ENCODE results near the gene SLC11A2.

The SLC11A2 gene

DNA sequence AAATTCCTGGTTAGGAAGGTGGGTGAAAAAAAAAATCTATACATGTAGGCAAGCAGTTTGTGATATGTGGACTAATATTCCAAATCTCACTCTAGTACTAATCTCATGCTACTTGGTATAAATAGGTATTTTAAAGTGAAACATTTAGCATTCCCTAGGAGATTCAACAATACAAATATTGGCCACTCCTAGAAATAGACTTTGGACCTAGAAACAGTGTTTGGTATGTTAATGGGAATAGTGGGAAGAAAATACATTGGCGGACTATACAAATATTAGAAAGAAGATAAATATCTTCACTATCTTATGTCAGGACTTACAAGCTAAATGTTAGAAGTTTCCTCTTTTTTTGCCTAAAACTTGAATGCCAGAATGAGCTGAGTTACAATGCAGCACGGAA lies 45.6 kb downstream of the SLC11A2 start:
- ATAC-seq = no peak
- TF ChIP-seq, protein P1, sequence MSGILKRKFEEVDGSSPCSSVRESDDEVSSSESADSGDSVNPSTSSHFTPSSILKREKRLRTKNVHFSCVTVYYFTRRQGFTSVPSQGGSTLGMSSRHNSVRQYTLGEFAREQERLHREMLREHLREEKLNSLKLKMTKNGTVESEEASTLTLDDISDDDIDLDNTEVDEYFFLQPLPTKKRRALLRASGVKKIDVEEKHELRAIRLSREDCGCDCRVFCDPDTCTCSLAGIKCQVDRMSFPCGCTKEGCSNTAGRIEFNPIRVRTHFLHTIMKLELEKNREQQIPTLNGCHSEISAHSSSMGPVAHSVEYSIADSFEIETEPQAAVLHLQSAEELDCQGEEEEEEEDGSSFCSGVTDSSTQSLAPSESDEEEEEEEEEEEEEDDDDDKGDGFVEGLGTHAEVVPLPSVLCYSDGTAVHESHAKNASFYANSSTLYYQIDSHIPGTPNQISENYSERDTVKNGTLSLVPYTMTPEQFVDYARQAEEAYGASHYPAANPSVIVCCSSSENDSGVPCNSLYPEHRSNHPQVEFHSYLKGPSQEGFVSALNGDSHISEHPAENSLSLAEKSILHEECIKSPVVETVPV (CRISPR knock-in tag; IDR thresholded peaks at IDR 0.05) = no peak
- no peak for TF ChIP-seq ZFP30 (CRISPR knock-in tag; IDR thresholded peaks at IDR 0.05)
- TF ChIP-seq CSDC2 (CRISPR knock-in tag; IDR thresholded peaks at IDR 0.05) = no peak
- no peak for TF ChIP-seq ZC3H10 (CRISPR knock-in tag; IDR thresholded peaks at IDR 0.05)
- TF ChIP-seq ISL1 (CRISPR knock-in tag; IDR thresholded peaks at IDR 0.05) = no peak
- TF ChIP-seq, protein P2, sequence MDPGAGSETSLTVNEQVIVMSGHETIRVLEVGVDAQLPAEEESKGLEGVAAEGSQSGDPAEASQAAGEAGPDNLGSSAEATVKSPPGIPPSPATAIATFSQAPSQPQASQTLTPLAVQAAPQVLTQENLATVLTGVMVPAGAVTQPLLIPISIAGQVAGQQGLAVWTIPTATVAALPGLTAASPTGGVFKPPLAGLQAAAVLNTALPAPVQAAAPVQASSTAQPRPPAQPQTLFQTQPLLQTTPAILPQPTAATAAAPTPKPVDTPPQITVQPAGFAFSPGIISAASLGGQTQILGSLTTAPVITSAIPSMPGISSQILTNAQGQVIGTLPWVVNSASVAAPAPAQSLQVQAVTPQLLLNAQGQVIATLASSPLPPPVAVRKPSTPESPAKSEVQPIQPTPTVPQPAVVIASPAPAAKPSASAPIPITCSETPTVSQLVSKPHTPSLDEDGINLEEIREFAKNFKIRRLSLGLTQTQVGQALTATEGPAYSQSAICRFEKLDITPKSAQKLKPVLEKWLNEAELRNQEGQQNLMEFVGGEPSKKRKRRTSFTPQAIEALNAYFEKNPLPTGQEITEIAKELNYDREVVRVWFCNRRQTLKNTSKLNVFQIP (CRISPR knock-in tag; IDR thresholded peaks at IDR 0.05; ENCODE audit: borderline replicate concordance, low read depth) = no peak
- TF ChIP-seq ZNF70 (CRISPR knock-in tag; IDR thresholded peaks at IDR 0.05) = no peak
- TF ChIP-seq ZNF565 (CRISPR knock-in tag; conservative IDR thresholded peaks at IDR 0.05; ENCODE audit: low read depth) = no peak

DNA sequence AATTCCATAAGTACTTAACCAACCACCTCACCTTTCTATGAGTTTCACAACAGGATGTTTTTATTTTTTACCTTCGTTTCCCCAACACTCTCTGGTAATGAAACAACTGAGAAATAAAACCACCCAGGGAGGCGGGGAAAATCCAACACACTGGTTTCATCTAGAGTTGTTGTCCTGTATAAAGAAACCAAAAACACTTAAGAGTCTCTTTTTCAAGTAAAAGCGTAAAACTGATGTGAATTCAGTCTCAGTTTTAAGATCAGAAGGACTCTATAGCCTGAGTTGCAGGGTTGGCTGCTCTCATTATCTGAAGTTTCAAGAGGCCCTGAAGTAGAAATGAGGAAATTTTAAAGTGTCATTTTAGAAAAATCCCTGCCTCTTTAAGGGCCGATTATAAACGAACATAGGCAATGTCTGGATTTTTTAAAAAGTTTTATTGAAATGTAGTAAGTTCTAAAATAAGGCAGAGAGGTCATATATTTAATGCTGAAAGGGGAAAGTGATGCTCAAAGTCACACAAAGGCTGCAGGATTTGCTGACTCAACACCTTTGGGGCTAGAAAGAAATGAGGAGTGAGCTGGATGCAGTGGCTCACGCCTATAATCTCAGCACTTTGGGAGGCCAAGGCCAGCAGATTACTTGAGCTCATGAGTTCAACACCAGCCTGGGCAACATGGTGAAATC lies 46.7 kb downstream of the SLC11A2 start:
- ATAC-seq = no peak
- TF ChIP-seq ZFP30 (CRISPR knock-in tag; IDR thresholded peaks at IDR 0.05) (no peak), ZC3H10 (CRISPR knock-in tag; IDR thresholded peaks at IDR 0.05) (no peak), ESRRG (CRISPR knock-in tag; IDR thresholded peaks at IDR 0.05) (no peak), TOX (CRISPR knock-in tag; IDR thresholded peaks at IDR 0.05; ENCODE audit: borderline replicate concordance) (no peak), CSDC2 (CRISPR knock-in tag; IDR thresholded peaks at IDR 0.05) (no peak), ZFP3 (CRISPR knock-in tag; IDR thresholded peaks at IDR 0.05) (no peak), RARB (CRISPR knock-in tag; IDR thresholded peaks at IDR 0.05) (no peak), TCF4 (CRISPR knock-in tag; IDR thresholded peaks at IDR 0.05; ENCODE audit: borderline replicate concordance) (no peak), ZNF8 (CRISPR knock-in tag; IDR thresholded peaks at IDR 0.05) (no peak), BACH2 (CRISPR knock-in tag; IDR thresholded peaks at IDR 0.05; ENCODE audit: borderline replicate concordance) (no peak), ARNTL (CRISPR knock-in tag; IDR thresholded peaks at IDR 0.05; ENCODE audit: borderline replicate concordance, low read depth) (no peak), ZNF70 (CRISPR knock-in tag; IDR thresholded peaks at IDR 0.05) (no peak), ISL1 (CRISPR knock-in tag; IDR thresholded peaks at IDR 0.05) (no peak), PPARA (CRISPR knock-in tag; IDR thresholded peaks at IDR 0.05; ENCODE audit: borderline replicate concordance) (no peak)
- TF ChIP-seq, protein P1 (CRISPR knock-in tag; IDR thresholded peaks at IDR 0.05) = no peak
- TF ChIP-seq, protein P3, sequence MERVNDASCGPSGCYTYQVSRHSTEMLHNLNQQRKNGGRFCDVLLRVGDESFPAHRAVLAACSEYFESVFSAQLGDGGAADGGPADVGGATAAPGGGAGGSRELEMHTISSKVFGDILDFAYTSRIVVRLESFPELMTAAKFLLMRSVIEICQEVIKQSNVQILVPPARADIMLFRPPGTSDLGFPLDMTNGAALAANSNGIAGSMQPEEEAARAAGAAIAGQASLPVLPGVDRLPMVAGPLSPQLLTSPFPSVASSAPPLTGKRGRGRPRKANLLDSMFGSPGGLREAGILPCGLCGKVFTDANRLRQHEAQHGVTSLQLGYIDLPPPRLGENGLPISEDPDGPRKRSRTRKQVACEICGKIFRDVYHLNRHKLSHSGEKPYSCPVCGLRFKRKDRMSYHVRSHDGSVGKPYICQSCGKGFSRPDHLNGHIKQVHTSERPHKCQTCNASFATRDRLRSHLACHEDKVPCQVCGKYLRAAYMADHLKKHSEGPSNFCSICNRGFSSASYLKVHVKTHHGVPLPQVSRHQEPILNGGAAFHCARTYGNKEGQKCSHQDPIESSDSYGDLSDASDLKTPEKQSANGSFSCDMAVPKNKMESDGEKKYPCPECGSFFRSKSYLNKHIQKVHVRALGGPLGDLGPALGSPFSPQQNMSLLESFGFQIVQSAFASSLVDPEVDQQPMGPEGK (CRISPR knock-in tag; IDR thresholded peaks at IDR 0.05; ENCODE audit: borderline replicate concordance) = no peak
- TF ChIP-seq, protein P2 (CRISPR knock-in tag; IDR thresholded peaks at IDR 0.05; ENCODE audit: borderline replicate concordance, low read depth) = no peak
- TF ChIP-seq, protein P4, sequence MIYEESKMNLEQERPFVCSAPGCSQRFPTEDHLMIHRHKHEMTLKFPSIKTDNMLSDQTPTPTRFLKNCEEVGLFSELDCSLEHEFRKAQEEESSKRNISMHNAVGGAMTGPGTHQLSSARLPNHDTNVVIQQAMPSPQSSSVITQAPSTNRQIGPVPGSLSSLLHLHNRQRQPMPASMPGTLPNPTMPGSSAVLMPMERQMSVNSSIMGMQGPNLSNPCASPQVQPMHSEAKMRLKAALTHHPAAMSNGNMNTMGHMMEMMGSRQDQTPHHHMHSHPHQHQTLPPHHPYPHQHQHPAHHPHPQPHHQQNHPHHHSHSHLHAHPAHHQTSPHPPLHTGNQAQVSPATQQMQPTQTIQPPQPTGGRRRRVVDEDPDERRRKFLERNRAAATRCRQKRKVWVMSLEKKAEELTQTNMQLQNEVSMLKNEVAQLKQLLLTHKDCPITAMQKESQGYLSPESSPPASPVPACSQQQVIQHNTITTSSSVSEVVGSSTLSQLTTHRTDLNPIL (CRISPR knock-in tag; IDR thresholded peaks at IDR 0.05; ENCODE audit: low read depth) = no peak

DNA sequence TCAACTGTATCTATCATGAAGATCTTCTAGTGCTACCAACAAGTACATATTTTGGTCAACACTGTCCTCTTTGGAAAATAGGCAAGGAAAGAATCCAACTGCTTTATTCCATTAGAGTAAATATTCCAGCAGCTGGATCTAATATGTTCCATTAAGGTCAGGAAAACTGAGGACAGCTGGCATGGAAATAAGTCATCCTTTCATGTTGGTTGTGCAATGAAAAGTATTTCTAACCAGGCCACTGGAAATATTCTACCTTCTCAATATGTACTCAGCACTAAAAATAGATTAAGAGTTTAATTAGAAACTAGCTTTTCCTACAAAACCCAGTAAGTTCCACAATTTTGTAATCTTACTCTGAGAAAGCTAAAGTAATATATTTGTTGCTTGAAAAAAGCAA lies 54.2 kb downstream of the SLC11A2 start:
- ATAC-seq = no peak
- TF ChIP-seq ZNF8 (CRISPR knock-in tag; IDR thresholded peaks at IDR 0.05) (no peak), ARNTL (CRISPR knock-in tag; IDR thresholded peaks at IDR 0.05; ENCODE audit: borderline replicate concordance, low read depth) (no peak), SNAI2 (CRISPR knock-in tag; IDR thresholded peaks at IDR 0.05) (no peak), ZNF70 (CRISPR knock-in tag; IDR thresholded peaks at IDR 0.05) (no peak), GLIS3 (CRISPR knock-in tag; IDR thresholded peaks at IDR 0.05) (no peak), TOX (CRISPR knock-in tag; IDR thresholded peaks at IDR 0.05; ENCODE audit: borderline replicate concordance) (no peak), ZFP30 (CRISPR knock-in tag; IDR thresholded peaks at IDR 0.05) (no peak), ISL1 (CRISPR knock-in tag; IDR thresholded peaks at IDR 0.05) (no peak), PPARA (CRISPR knock-in tag; IDR thresholded peaks at IDR 0.05; ENCODE audit: borderline replicate concordance) (no peak), ESRRG (CRISPR knock-in tag; IDR thresholded peaks at IDR 0.05) (no peak), TCF4 (CRISPR knock-in tag; IDR thresholded peaks at IDR 0.05; ENCODE audit: borderline replicate concordance) (no peak), ZFP3 (CRISPR knock-in tag; IDR thresholded peaks at IDR 0.05) (no peak)
- TF ChIP-seq, protein P1 (CRISPR knock-in tag; IDR thresholded peaks at IDR 0.05) = no peak
- TF ChIP-seq, protein P3 (CRISPR knock-in tag; IDR thresholded peaks at IDR 0.05; ENCODE audit: borderline replicate concordance) = no peak
